Mucosa of stomach (tissue), 1 donor: Measurements from ENCODE around the gene ROPN1L.
"Not testable (repeated sequence)": the region's sequence is repeated elsewhere in the genome, so short reads cannot be mapped to it uniquely, and the experiment has no call there.

Source experiments
- H3K27me3 ChIP-seq: one replicate; pipeline ENCODE4 v1.7.0; 2013; ENCODE audit warnings: mild to moderate bottlenecking, low read length; ENCODE audit not compliant: control insufficient read depth, insufficient read depth
- H3K36me3 ChIP-seq: one replicate; pipeline ENCODE4 v1.7.0; 2013; ENCODE audit warnings: low read length; ENCODE audit not compliant: control insufficient read depth, insufficient read depth
- H3K4me1 ChIP-seq: one replicate; pipeline ENCODE4 v1.7.0; 2013; ENCODE audit warnings: mild to moderate bottlenecking, low read length; ENCODE audit not compliant: control insufficient read depth, insufficient read depth
- H3K4me3 ChIP-seq: one replicate; pipeline ENCODE4 v1.7.0; 2013; ENCODE audit warnings: low read length
- H3K9ac ChIP-seq: one replicate; pipeline ENCODE4 v1.7.0; 2013; ENCODE audit warnings: mild to moderate bottlenecking, low read length, moderate library complexity
- H3K9me3 ChIP-seq: one replicate; pipeline ENCODE4 v1.7.0; 2013; ENCODE audit warnings: mild to moderate bottlenecking, low read length, moderate library complexity; ENCODE audit not compliant: control insufficient read depth
- donor health status: Pancreatic carcinoma.

ROPN1L gene

DNA sequence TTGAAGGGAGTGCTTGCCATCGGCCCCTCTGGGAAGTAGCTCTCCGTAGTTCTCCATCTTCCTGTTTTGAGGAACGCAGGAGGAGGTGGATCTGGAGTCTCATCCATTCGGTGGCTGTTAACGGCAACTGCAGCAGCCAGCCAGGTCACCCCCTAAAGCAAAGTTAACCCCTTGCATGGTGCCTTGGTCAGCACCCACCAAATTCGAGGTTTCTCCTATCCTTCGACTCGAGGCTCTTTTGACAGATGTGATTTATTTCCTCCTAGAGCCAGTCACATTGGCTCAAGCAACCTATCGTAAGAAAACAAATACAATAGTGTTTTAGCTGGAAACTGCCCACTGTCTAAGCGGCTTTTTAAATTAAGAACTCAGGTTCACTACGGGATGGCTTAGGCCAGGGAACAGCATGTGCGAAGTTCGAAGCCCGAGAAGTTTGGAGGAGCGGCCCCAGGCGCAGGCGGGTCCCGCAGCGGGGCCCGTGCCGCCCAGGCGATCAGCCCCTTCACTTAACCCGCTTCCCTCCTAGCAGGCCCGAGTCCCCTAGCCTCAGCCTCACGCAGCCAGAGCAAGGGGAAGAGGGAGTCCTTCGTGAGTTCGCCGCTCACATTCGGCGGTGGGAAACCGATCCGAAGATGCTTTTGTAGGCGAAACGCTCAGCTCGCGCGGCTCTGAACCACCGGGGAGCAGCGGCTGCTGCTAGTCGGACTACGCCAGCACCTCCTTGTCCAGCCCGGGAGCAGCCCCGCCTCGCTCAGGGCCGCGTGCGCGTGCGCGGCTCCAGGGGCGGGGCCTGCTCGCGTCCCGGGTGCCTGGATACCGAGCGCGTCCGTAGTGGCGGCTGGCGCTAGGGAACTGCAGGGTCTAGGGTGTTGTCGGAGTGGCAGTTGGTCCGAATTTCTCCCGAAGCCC is at the start of gene ROPN1L:
TSS of gene ROPN1L (plus strand) at position 797 of the 909 bp plus-strand sequence. CDS start 289 bp downstream, outside the sequence.
- peaks cover 15% of the 10 kb centered on the region for H3K4me1 ChIP-seq

DNA sequence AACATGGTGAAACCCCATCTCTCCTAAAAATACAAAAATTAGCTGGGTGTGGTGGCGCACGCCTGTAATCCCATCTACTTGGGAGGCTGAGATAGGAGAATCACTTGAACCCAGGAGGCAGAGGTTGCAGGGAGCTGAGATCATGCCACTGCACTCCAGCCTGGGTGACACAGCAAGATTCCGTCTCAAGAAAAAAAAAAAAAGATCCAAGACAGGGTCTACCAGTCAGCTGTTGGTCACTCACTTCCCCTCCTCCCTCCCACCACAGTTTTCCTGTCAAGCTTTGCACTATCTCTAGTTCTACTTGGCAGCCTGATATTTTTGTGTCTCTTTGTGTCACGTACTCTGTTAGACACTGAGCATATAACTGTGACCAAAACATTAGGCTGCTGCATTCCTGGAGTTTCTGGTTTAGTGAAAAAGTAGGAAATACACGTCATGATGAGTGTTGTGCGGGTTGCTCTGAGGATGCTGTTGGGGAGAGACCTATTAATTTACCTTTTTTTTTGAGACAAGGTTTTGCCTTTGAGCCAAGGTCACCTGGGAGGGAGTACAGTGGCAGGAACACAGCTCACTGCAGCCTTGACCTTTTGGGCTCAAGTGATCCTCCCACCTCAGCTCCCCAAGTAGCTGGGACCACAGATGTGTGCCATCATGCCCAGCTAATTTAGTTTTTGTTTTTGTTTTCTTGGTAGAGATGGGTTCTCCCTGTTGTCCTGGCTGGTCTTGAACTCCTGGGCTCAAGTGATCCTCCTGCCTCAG is 48.9 kb upstream of the ROPN1L start:
- H3K36me3 ChIP-seq, H3K9ac ChIP-seq, H3K4me3 ChIP-seq, H3K9me3 ChIP-seq, H3K4me1 ChIP-seq, H3K27me3 ChIP-seq: not testable (repeated sequence)

More for the DNA sequence above, at the start of gene ROPN1L:
- peak within 1 kb of the TSS; percentile 64 for H3K4me3 ChIP-seq
- peaks cover 9% of the 10 kb centered on the region for H3K27me3 ChIP-seq
- no peaks in the 10 kb centered on the region for H3K9me3 ChIP-seq
- no peaks in the 10 kb centered on the region for H3K36me3 ChIP-seq
- H3K9ac ChIP-seq, result peak within 1 kb of the TSS; percentile 67

DNA sequence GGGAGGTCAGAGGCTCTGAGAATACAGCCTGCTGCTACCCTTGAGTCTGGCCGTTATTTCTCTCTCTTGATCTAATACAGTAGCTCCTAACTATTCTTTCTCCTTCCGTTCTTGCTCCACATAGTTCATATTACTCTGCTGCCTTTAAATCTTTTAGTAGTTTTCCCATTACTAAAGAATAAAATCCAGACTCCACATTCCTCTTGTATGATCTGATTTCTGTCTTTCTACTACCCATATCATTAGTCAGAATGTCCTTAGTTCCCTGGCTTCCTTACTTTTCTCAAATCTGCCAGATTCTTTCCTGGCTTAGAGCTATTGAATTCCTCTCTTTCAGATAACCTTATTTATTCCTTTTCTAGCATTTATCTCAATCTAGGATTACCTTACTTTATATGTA is 48.2 kb upstream of the ROPN1L start:
- Histone ChIP-seq H3K4me3 (no peak overlapping the region), H3K9me3 (no peaks in the 10 kb centered on the region), H3K27me3 (no peaks in the 10 kb centered on the region), H3K9ac (no peak overlapping the region), H3K4me1 (no peaks in the 10 kb centered on the region), H3K36me3 (no peaks in the 10 kb centered on the region)

DNA sequence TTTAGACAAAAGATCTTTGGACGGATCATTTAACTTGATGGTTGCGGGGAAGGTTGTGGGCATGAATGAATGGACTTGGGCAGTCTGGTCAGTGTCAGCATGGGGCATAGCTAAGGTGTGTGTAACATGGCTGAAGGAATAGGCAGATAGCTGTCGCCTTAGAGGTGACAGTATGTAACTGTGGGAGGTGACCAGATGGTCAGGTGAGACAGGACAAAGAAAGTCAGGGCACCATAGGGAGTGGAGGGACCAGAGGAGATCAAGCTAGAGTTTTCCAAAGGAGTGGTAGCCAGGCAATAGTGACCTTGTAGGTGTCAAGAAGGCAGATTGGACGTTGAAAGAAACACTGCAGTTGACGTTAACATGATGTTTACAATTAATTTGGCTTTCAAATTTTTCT is 45.1 kb upstream of the ROPN1L start:
- Histone ChIP-seq H3K4me1 (no peaks in the 10 kb centered on the region), H3K9me3 (no peaks in the 10 kb centered on the region), H3K27me3 (no peaks in the 10 kb centered on the region), H3K9ac (no peak overlapping the region), H3K36me3 (no peaks in the 10 kb centered on the region), H3K4me3 (no peak overlapping the region)

DNA sequence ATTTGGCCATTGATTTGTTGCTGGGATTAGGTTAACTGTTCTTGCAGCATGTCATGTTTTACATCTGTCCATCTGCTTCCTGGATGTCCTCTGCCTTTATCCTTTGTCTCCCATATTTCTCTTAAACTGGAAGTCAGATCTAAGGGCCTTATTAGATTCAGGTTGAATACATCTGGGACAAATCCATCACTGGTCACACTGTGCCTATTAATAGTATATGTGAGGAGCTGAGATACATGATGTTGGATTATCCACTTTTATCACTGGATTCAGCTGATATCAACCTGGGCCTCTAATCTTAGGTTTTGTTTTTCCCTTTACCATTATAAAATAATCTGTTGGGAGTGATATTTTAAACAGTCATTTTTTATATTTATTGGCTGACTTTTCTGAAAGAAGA is 41.8 kb upstream of the ROPN1L start:
- H3K4me3 ChIP-seq, result no peak overlapping the region
- no peaks in the 10 kb centered on the region for H3K36me3 ChIP-seq
- no peaks in the 10 kb centered on the region for H3K4me1 ChIP-seq
- H3K27me3 ChIP-seq, result no peaks in the 10 kb centered on the region
- no peak overlapping the region for H3K9ac ChIP-seq
- H3K9me3 ChIP-seq, result no peaks in the 10 kb centered on the region

DNA sequence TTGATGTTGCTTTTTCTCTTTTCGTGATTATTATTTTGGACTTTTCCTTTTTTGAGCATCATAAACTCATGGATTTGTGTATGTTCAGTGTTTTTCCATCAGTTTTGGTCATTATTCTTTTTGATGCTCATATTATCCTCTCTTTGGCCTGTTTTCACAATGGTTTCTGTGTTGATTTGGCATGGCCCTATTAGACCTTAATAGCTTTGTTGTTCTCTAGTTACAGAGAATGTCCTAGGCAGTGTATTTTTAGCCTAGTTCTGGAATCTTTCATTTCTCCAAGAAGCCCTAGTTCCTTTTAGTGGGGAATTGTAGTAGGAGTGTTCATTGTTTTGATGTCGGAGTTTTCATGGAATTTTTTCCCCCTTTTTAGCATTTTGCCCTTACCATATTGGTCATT is 41.3 kb upstream of the ROPN1L start:
- Histone ChIP-seq H3K27me3 (no peaks in the 10 kb centered on the region), H3K36me3 (no peaks in the 10 kb centered on the region), H3K9ac (no peak overlapping the region), H3K4me1 (no peaks in the 10 kb centered on the region), H3K9me3 (no peaks in the 10 kb centered on the region), H3K4me3 (no peak overlapping the region)

DNA sequence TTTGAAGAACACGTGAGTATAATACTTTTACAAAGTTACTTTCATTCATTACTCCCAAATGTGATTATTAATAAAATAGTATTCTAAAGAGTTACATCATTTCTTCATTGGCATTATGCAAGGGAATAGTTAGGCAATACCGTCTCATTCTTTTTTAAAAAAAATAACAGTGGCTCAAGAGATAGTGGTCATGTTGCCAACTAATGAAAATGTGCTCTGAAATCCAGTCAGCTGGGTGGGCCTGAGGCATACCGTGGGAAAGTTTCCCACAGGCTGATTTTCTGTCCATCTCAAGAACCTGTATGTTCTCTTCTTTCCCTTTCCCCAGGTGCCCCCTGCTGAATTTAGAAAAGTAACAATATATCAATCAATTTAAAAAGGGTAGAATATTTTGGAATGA is 40.8 kb upstream of the ROPN1L start:
- H3K9ac ChIP-seq, result no peak overlapping the region
- H3K36me3 ChIP-seq, result no peaks in the 10 kb centered on the region
- no peaks in the 10 kb centered on the region for H3K4me1 ChIP-seq
- no peak overlapping the region for H3K4me3 ChIP-seq
- H3K27me3 ChIP-seq, result no peaks in the 10 kb centered on the region
- H3K9me3 ChIP-seq, result no peaks in the 10 kb centered on the region

DNA sequence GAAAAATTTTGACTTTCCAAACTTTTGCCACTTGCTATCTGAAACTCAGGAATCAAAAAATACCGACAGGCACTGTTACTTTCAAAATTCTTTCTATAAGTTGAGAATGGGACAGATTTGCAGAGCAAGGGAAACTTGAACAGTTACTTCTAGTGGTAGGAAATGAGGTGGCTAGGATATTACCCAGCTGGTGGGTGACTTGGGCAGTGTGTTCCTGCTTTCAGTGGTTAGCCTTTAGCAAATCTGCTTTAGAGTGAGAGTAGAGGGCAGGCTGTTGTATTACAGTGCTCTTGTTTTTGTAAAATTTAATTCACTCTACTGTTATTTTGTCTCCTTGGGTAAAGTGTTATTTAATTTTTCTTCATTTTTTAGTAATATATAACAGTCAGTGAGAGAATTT is 40.2 kb upstream of the ROPN1L start:
- Histone ChIP-seq H3K4me1 (no peaks in the 10 kb centered on the region), H3K9ac (no peak overlapping the region), H3K36me3 (no peaks in the 10 kb centered on the region), H3K4me3 (no peak overlapping the region), H3K9me3 (no peaks in the 10 kb centered on the region), H3K27me3 (no peaks in the 10 kb centered on the region)

DNA sequence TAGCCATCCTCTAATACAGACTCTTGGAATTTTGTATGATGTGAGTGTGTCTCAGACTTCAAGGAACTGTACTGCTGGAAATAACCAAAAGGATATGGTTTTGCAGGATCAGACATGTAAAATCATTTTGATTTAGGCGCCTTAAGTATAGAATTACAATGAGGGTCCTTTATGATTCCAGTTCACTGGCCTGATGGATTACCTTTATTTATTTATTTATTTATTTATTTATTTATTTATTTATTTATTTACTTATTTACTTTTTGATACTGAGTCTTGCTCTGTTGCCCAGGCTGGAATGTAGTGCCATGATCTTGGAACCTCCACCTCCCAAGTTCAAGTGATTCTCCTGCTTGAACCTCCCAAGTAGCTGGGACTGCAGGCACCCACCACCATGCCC is 37.9 kb upstream of the ROPN1L start:
- H3K4me1 ChIP-seq, result no peaks in the 10 kb centered on the region
- H3K9ac ChIP-seq, result no peak overlapping the region
- no peaks in the 10 kb centered on the region for H3K27me3 ChIP-seq
- H3K9me3 ChIP-seq, result no peaks in the 10 kb centered on the region
- no peaks in the 10 kb centered on the region for H3K36me3 ChIP-seq
- H3K4me3 ChIP-seq, result no peak overlapping the region

DNA sequence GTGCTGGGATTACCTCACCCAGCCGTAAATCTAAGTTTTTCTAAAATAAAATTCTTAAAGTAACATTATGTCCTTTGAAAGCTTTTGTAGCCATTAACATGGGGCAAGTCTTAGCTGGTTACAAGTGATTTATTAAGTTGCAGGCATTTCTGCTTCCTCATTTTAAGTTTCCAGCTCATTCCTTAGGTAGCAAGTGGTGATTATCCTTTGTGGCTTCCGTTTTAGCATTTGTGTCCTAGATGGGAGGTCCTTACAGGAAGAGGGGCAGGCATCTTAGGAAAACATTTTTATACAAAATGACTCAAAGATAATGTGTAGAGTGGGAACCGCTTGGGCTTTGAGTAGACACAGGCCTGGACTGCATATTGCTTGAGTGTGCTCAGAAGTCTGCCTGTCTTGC is 35.0 kb upstream of the ROPN1L start:
- Histone ChIP-seq H3K9me3 (no peaks in the 10 kb centered on the region), H3K36me3 (no peaks in the 10 kb centered on the region), H3K4me1 (no peaks in the 10 kb centered on the region), H3K27me3 (no peaks in the 10 kb centered on the region), H3K4me3 (no peak overlapping the region), H3K9ac (no peak overlapping the region)

DNA sequence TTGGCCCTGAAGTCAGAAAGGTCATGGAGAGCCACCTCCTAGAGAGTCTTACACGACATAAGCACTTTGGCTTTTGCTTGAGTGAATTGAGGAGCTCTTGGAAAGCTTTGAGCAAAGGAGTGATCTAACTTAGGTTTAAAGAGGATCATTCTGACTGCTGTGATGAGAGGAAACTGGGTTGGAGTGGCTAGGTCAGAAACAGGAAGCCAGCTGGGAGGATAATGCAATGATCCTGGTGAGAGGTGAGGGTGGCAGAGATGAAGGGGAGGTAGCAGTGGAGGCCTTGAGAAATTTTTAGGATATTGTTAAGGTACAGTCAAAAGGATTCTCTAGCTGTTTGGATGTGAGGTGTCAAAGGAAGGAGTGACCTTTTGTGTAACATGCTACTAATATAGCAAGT is 32.2 kb upstream of the ROPN1L start:
- no peak overlapping the region for H3K4me3 ChIP-seq
- no peaks in the 10 kb centered on the region for H3K27me3 ChIP-seq
- no peaks in the 10 kb centered on the region for H3K4me1 ChIP-seq
- peaks cover 8% of the 10 kb centered on the region for H3K36me3 ChIP-seq
- no peaks in the 10 kb centered on the region for H3K9me3 ChIP-seq
- no peak overlapping the region for H3K9ac ChIP-seq

DNA sequence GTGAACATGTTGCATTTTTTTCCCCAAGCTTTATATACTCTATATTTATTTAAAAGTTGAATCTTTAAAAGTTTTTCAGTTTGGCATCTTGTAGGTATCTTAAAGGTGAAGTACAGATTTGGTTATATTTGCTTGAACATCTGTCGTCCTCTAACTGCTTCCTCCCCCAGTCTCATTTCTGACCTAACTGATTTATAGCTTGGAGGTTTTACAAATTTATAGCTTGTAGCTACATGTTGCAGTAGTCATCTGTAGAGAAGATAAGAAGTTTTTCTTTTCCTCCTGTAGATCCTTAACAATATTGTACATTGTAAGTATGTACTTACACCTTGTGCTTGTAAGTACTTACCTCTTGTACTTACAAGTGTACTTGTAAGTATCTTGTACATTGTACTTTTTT is 31.0 kb upstream of the ROPN1L start:
- H3K9me3 ChIP-seq, result no peaks in the 10 kb centered on the region
- no peaks in the 10 kb centered on the region for H3K27me3 ChIP-seq
- H3K36me3 ChIP-seq, result peaks cover 9% of the 10 kb centered on the region
- H3K4me1 ChIP-seq, result no peaks in the 10 kb centered on the region
- H3K4me3 ChIP-seq, result no peak overlapping the region
- no peak overlapping the region for H3K9ac ChIP-seq
